ENCODE results near the gene MELK. TPM values are rescaled to one million over a fixed set of nuclear protein-coding genes. Genes with fewer than 3 reads are reported as not detected.
"Not testable (repeated sequence)": the region's sequence is repeated elsewhere in the genome, so short reads cannot be mapped to it uniquely, and the experiment has no call there.

The MELK gene
- total RNA-seq, 1 experiment from 2014 or later = 23.3 TPM

DNA sequence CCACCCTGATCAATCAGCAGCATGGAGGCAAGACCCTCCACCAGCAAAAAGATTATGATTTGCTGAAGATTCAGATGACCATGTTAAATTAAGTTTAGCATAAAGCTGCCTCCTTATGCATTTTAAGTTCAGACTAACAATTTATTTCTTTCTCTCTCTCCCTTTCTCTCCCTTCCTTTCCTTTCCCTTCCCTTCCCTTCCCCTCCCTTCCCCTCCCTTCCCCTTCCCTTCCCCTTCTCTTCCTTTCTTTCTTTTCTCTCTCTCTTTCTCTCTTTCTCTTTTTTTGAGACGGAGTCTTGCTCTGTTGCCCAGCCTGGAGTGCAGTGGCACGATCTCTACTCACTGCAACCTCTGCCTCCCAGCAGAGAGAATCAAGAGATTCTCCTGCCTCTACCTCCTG, 1.4 kb upstream of the MELK start:
- DNase-seq (ENCODE audit: low read depth) = no peak
- in situ Hi-C loops (cut with HindIII; ENCODE audit: low pct_unique_long_range_greater_than_20kb, low sequenced_read_pairs) = no loop called here

GRCh38 chr9:36574045-36574444, 1.4 kb downstream of the MELK start:
- in situ Hi-C loops (cut with HindIII; ENCODE audit: low pct_unique_long_range_greater_than_20kb, low sequenced_read_pairs) = not testable (repeated sequence)

GRCh38 chr9:36575411-36575882, 2.8 kb downstream of the MELK start:
- peak; percentile 24 for DNase-seq (ENCODE audit: low read depth)
- in situ Hi-C loops (cut with HindIII; ENCODE audit: low pct_unique_long_range_greater_than_20kb, low sequenced_read_pairs) = no loop called here

More at GRCh38 chr9:36574045-36574444, 1.4 kb downstream of the MELK start:
- DNase-seq (ENCODE audit: low read depth) = not testable (repeated sequence)

- DNase-seq (ENCODE audit: low read depth) = no peak
- in situ Hi-C loops (cut with HindIII; ENCODE audit: low pct_unique_long_range_greater_than_20kb, low sequenced_read_pairs) = no loop called here
Measured at GRCh38 chr9:36576866-36577265, 4.2 kb downstream of the MELK start.

DNA sequence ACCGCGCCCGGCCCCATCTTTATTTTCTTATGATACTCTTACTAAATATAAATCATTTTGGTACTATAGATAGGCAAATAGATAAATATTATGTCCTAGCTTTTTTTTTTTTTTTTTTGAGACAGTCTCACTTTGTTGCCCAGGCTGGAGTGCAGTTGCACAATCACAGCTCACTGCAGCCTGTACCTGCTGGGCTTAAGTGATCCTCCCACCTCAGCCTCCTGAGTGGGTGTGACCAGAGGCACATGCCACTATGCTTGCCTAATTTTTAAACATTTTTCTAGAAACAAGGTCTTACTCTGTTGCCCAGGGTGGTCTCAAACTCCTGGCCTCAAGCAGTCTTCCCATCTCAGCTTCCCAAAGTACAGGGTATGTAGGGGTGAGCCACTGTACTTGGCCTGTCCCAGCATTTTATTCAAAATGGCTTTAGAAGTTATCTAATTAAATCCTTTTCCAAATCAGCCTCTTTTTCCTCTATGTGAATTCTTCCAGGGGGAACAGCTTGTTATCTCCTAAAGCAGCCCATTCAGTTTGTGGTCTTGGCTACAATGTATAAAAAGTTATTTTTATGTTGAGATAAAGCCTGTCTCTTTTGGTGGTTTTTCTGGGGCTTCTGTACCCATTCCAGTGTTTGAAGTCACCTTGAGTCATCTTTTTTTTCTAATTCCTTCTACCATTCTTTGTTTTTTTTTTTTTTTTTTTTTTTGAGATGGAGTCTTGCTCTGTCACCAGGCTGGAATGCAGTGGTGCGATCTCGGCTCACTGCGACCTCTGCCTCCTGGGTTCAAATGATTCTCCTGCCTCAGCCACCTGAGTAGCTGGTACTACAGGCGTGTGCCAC, 12.1 kb downstream of the MELK start:
- in situ Hi-C loops (cut with HindIII; ENCODE audit: low pct_unique_long_range_greater_than_20kb, low sequenced_read_pairs) = no loop called here
- peak; percentile 67 for DNase-seq (ENCODE audit: low read depth)

- in situ Hi-C loops (cut with HindIII; ENCODE audit: low pct_unique_long_range_greater_than_20kb, low sequenced_read_pairs) = no loop called here
- DNase-seq (ENCODE audit: low read depth) = no peak
Measured at GRCh38 chr9:36590231-36590630, 17.5 kb downstream of the MELK start.

GRCh38 chr9:36592801-36593583, 20.3 kb downstream of the MELK start:
- in situ Hi-C loops (cut with HindIII; ENCODE audit: low pct_unique_long_range_greater_than_20kb, low sequenced_read_pairs) = no loop called here
- no peak for DNase-seq (ENCODE audit: low read depth)

GRCh38 chr9:36594213-36594612, 21.5 kb downstream of the MELK start:
- in situ Hi-C loops (cut with HindIII; ENCODE audit: low pct_unique_long_range_greater_than_20kb, low sequenced_read_pairs) = no loop called here
- no peak for DNase-seq (ENCODE audit: low read depth)

GRCh38 chr9:36597412-36598178, 24.9 kb downstream of the MELK start:
- DNase-seq (ENCODE audit: low read depth) = peak; percentile 18
- in situ Hi-C loops (cut with HindIII; ENCODE audit: low pct_unique_long_range_greater_than_20kb, low sequenced_read_pairs) = no loop called here

GRCh38 chr9:36598273-36598672, 25.6 kb downstream of the MELK start:
- in situ Hi-C loops (cut with HindIII; ENCODE audit: low pct_unique_long_range_greater_than_20kb, low sequenced_read_pairs) = no loop called here
- no peak for DNase-seq (ENCODE audit: low read depth)

DNA sequence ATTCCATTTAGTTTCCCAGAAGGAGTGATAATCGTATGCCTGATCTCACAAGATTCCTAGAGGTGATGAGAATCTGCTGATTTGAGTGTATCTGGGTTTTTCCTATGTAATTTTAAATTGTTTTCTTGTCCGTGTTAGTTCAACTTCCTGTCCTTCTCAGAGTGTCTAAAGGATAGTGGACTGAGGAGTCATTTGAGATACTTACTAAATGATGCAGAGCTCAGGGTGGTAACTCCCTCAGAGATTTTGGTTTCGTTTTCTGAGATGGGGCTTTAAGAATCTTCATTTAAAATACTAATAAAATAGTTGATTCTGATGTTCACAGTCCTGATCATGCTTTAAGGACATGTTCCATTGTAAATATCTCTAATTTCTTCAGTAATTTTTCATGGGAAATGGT, 30.3 kb downstream of the MELK start:
- in situ Hi-C loops (cut with HindIII; ENCODE audit: low pct_unique_long_range_greater_than_20kb, low sequenced_read_pairs) = no loop called here
- DNase-seq (ENCODE audit: low read depth) = no peak

- in situ Hi-C loops (cut with HindIII; ENCODE audit: low pct_unique_long_range_greater_than_20kb, low sequenced_read_pairs) = no loop called here
- DNase-seq (ENCODE audit: low read depth) = no peak
Measured at GRCh38 chr9:36609306-36609705, 36.6 kb downstream of the MELK start.

GRCh38 chr9:36622121-36622520, 49.4 kb downstream of the MELK start:
- in situ Hi-C loops (cut with HindIII; ENCODE audit: low pct_unique_long_range_greater_than_20kb, low sequenced_read_pairs) = no loop called here
- DNase-seq (ENCODE audit: low read depth) = no peak

DNA sequence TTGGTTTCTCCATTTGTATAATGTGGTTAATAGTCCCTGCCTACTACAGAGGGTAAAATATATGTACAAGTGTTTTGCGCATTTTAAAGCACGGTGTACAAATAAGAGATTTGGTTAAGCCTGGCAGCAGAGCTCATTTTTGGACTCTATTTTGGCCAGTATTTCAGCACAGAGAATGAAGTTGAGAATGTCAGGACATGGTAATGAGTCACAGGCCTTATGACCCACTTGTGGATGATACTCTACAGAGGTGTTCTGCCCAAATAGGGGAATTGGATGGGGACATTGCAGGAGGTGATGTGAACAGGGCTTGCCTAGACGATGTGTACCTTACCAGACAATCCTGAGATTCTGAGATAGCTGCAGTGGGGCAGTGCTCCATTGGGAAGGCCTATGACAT, 50.6 kb downstream of the MELK start:
- no peak for DNase-seq (ENCODE audit: low read depth)
- in situ Hi-C loops (cut with HindIII; ENCODE audit: low pct_unique_long_range_greater_than_20kb, low sequenced_read_pairs) = no loop called here

DNA sequence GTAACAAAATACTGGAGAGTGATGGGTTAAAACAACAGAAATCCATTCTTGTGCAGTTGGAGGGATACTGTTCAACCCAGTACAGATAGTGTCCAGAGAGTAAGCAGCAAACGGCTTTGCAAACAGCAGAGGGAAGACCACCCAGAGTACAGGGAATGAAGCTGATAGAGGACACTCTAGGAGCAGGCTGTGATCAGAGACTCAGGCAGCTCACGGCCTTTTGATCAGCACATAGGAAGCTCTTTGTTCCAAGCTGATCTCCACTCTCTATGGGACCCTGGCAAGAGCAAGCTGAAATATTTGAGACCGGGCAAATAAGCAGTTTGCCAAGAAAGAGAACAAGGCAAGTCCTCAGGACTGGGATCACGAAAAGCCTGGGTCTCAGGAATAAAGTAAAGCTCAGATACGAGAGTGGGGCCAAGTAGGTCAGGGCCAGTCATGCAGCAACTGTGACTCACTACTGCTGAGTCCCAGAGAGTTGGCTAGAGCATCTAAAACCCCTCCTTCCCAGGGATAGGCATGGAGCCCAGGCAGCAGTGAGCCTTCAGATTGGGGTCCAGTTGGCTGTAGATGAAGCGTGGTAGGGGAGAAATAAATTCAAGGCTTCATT, 52.4 kb downstream of the MELK start:
- peak; percentile 55 for DNase-seq (ENCODE audit: low read depth)
- in situ Hi-C loops (cut with HindIII; ENCODE audit: low pct_unique_long_range_greater_than_20kb, low sequenced_read_pairs) = no loop called here

GRCh38 chr9:36632892-36633291, 60.2 kb downstream of the MELK start:
- in situ Hi-C loops (cut with HindIII; ENCODE audit: low pct_unique_long_range_greater_than_20kb, low sequenced_read_pairs) = no loop called here
- DNase-seq (ENCODE audit: low read depth) = no peak

DNA sequence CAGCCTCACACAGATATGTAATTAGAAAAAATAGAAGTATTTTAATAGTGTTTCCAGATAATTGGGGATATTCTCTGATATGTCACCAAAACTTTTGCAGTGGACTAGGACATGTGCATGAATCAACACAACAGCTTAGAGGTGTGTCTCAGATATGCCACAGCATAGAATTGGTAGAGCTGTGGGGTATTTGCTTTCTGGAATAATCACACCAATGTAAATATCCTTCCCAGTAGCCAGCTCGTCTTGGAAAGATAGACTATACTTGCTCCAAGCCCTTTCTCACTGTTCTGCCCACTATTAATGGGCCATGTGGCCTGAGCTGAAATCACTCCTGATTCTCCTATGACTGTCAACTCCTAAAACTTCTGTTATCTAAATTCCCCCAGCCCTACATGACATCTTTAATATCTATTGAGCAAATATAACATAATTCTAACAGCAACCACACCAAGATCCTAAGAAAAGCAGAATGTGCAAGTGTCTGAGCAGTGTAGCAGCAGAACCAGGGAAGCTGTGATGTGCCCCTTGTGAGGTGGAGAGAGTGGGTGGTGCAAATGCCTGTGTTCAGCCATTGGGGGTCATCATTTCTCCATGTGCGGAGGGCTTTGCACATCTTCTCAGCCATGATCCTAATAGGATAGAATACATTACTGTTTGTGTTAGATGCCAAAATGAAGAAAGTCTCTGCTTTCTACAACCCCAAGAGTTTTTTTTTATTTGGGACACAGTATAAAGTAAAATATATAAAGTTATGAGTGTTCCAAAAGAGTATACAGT, 65.0 kb downstream of the MELK start:
- in situ Hi-C loops (cut with HindIII; ENCODE audit: low pct_unique_long_range_greater_than_20kb, low sequenced_read_pairs) = no loop called here
- DNase-seq (ENCODE audit: low read depth) = no peak
